Neuronal stem cell (in vitro differentiated cells): ENCODE results near the gene THBS3.

ENCODE experiments used
- DNase-seq: peaks from one replicate; pipeline ENCODE4 v3.0.0-alpha.2; 2013; ENCODE audit warnings: low spot score
- H2AFZ ChIP-seq: one replicate; pipeline ENCODE4 v1.6.1; 2013; ENCODE audit warnings: mild to moderate bottlenecking, low read length, inconsistent platforms
- H2AK5ac ChIP-seq: 2 replicates; pipeline ENCODE4 v1.6.1; 2013; ENCODE audit warnings: low read depth, mild to moderate bottlenecking, inconsistent platforms, low read length, moderate library complexity, mixed read lengths
- H2BK120ac ChIP-seq: 2 replicates; pipeline ENCODE4 v1.6.1; 2013; ENCODE audit warnings: low read depth, mild to moderate bottlenecking, inconsistent platforms, low read length, moderate library complexity, mixed read lengths
- H2BK12ac ChIP-seq: one replicate; pipeline ENCODE4 v1.6.1; 2013; ENCODE audit warnings: low read length, inconsistent platforms
- H2BK15ac ChIP-seq: 2 replicates; pipeline ENCODE4 v1.6.1; 2013; ENCODE audit warnings: mild to moderate bottlenecking, low read length, inconsistent platforms, mixed read lengths
- H2BK5ac ChIP-seq: one replicate; pipeline ENCODE4 v1.6.1; 2013; ENCODE audit warnings: inconsistent platforms, mild to moderate bottlenecking, low read length, moderate library complexity
- H3K14ac ChIP-seq: one replicate; pipeline ENCODE4 v1.6.1; 2013; ENCODE audit warnings: low read length, inconsistent platforms
- H3K18ac ChIP-seq: 2 replicates; pipeline ENCODE4 v1.6.1; 2013; ENCODE audit warnings: low read length, inconsistent platforms
- H3K23ac ChIP-seq: 2 replicates; pipeline ENCODE4 v1.6.1; 2013; ENCODE audit warnings: low read depth, mild to moderate bottlenecking, mixed read lengths, low read length, inconsistent platforms; ENCODE audit not compliant: poor library complexity
- H3K27ac ChIP-seq: replicated peaks from 3 replicates; pipeline ENCODE4 v1.5.1; 2013; ENCODE audit warnings: low read length, inconsistent platforms
- H3K27me3 ChIP-seq, 3 experiments: 2 replicates each; pipeline ENCODE4 v1.6.1; 2013; ENCODE audit warnings: low read length in 3 of 3, mild to moderate bottlenecking in 2 of 3, inconsistent platforms in 1 of 3, low read depth in 1 of 3, mixed read lengths in 1 of 3, moderate library complexity in 1 of 3; ENCODE audit not compliant: control insufficient read depth in 3 of 3, insufficient read depth in 3 of 3
- H3K36me3 ChIP-seq, 2 donors: replicated peaks in 1 of 2; 2 replicates each; pipeline ENCODE4 v1.6.1; 2013; ENCODE audit warnings: low read length in 2 of 2; ENCODE audit not compliant: control insufficient read depth in 2 of 2, insufficient read depth in 2 of 2
- H3K4ac ChIP-seq: 2 replicates; pipeline ENCODE4 v1.6.1; 2013; ENCODE audit warnings: inconsistent platforms, mild to moderate bottlenecking, low read length, moderate library complexity
- H3K4me1 ChIP-seq, 2 donors: 1 replicate in 1 of 2; 2 replicates in 1 of 2; pipeline ENCODE4 v1.6.1; 2013; ENCODE audit warnings: low read length in 2 of 2, low read depth in 1 of 2; ENCODE audit not compliant: control insufficient read depth in 2 of 2, insufficient read depth in 1 of 2
- H3K4me2 ChIP-seq: one replicate; pipeline ENCODE4 v1.6.1; 2013; ENCODE audit warnings: mild to moderate bottlenecking, low read length, inconsistent platforms; ENCODE audit not compliant: insufficient read depth, poor library complexity, severe bottlenecking
- H3K4me3 ChIP-seq, 2 donors: 2 replicates each; pipeline ENCODE4 v1.5.1; 2013; ENCODE audit warnings: low read length in 2 of 2, mild to moderate bottlenecking in 2 of 2, inconsistent platforms in 1 of 2, moderate library complexity in 1 of 2
- H3K79me1 ChIP-seq: one replicate; pipeline ENCODE4 v1.6.1; 2013; ENCODE audit warnings: low read depth, mild to moderate bottlenecking, inconsistent platforms, low read length, moderate library complexity
- H3K9ac ChIP-seq: one replicate; pipeline ENCODE4 v1.6.1; 2013; ENCODE audit warnings: mild to moderate bottlenecking, low read depth, low read length, inconsistent platforms; ENCODE audit not compliant: poor library complexity
- H3K9me3 ChIP-seq, 2 donors: replicated peaks in 1 of 2; 2 replicates each; pipeline versions ENCODE3 to v1.6.1; 2013; ENCODE audit warnings: low read length in 2 of 2, mild to moderate bottlenecking in 2 of 2, inconsistent platforms in 1 of 2, low read depth in 1 of 2, mixed read lengths in 1 of 2, moderate library complexity in 1 of 2; ENCODE audit not compliant: control insufficient read depth in 2 of 2, insufficient read depth in 1 of 2
- H4K8ac ChIP-seq: one replicate; pipeline ENCODE4 v1.6.1; 2013; ENCODE audit warnings: low read depth, mild to moderate bottlenecking, inconsistent platforms, low read length, moderate library complexity
- H4K91ac ChIP-seq: one replicate; pipeline ENCODE4 v1.6.1; 2013; ENCODE audit warnings: low read length, low read depth, mild to moderate bottlenecking, inconsistent platforms; ENCODE audit not compliant: poor library complexity
- whole genome bisulfite sequencing, 2 donors: extraction: QIAGEN DNeasy Blood & Tissue Kit; methylation state at CpG; one replicate each; pipeline ENCODE4 v1.1.7; 2013; ENCODE audit warnings: missing lambda C conversion rate in 2 of 2, mixed read lengths in 1 of 2; ENCODE audit not compliant: insufficient read length in 2 of 2, insufficient replicate concordance in 1 of 2; ENCODE audit errors: extremely low coverage in 2 of 2; 5-methylcytosine and 5-hydroxymethylcytosine counted together

Gene THBS3

DNA sequence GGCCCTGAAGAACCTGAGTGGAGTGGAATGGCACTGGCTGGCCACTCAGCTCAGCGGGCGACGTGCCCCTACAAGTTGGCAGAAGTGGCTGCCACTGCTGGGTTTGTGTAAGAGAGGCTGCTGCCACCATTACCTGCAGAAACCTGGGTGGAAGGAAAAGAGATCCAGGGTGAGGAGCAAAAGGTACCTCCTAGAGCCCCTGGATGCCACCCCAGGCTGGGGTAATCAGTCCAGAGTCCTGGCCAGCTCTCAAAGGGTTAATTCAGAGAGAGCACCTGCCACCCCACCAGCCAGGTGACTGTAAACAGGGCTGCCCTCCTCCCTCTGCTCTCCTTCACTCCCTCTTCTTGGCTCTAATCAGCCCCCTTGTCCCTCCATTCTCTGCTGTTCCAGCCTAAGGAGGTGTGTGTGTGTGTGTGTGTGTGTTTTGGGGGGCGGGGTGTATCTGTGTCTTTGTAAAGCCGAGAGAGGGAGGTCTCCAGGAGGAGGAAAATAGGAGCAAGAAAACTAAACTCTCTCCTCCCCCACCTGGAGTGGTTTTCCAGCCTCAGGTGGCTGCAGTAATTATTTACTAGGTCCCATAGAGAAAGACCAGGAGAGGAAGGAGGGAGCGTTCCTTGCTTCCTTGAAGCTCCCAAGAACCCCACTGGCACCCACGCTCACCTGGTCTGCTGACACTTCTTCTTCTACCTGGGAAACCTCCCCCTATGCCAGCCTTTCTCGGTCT lies 21.5 kb downstream of the THBS3 start:
- H3K4me3 ChIP-seq = no peak overlapping the region
- WGBS, 2 donors = no CpG with 5 or more reads among the region's 8 CpGs
- no peak overlapping the region for H2BK5ac ChIP-seq
- no peak overlapping the region for H3K14ac ChIP-seq
- peaks cover 5 to 14% of the 10 kb centered on the region in 2 donors for H3K36me3 ChIP-seq
- no peaks in the 10 kb centered on the region for H3K27me3 ChIP-seq
- peak overlapping the region; percentile 81 for H2BK15ac ChIP-seq
- H3K4me1 ChIP-seq = peaks cover 0 to 2% of the 10 kb centered on the region in 2 donors
- no peak overlapping the region for H3K9ac ChIP-seq
- no peaks in the 10 kb centered on the region for H3K9me3 ChIP-seq
- H3K27ac ChIP-seq = no peak overlapping the region
- H3K4me2 ChIP-seq = peak overlapping the region; percentile 14
- H3K23ac ChIP-seq = no peak overlapping the region
- peak overlapping the region; percentile 3 for H2BK120ac ChIP-seq
- no peak overlapping the region for H3K4ac ChIP-seq
- peak overlapping the region; percentile 92 for H2AK5ac ChIP-seq
- DNase-seq = no peak
- no peak overlapping the region for H4K91ac ChIP-seq
- no peak overlapping the region for H4K8ac ChIP-seq
- peak overlapping the region; percentile 57 for H3K18ac ChIP-seq
- no peak overlapping the region for H2AFZ ChIP-seq
- H3K79me1 ChIP-seq = peaks cover 3% of the 10 kb centered on the region
- H2BK12ac ChIP-seq = no peak overlapping the region

GRCh38 chr1:155185783-155186066 lies 22.0 kb downstream of the THBS3 start:
- Histone ChIP-seq H3K4me2 (no peak overlapping the region), H3K27ac (no peak overlapping the region), H3K4me1 (peaks cover 0 to 2% of the 10 kb centered on the region in 2 donors), H3K14ac (no peak overlapping the region), H2BK15ac (peak overlapping the region; percentile 67), H3K23ac (no peak overlapping the region), H3K36me3 (peaks cover 5 to 14% of the 10 kb centered on the region in 2 donors), H3K4me3 (no peak overlapping the region), H3K4ac (no peak overlapping the region), H3K9ac (no peak overlapping the region), H2BK12ac (no peak overlapping the region), H3K9me3 (no peaks in the 10 kb centered on the region), H4K8ac (no peak overlapping the region), H2AK5ac (peak overlapping the region; percentile 81), H4K91ac (no peak overlapping the region), H2BK5ac (no peak overlapping the region), H3K18ac (no peak overlapping the region), H2AFZ (no peak overlapping the region), H2BK120ac (no peak overlapping the region), H3K27me3 (no peaks in the 10 kb centered on the region), H3K79me1 (peaks cover 3% of the 10 kb centered on the region)
- WGBS, 2 donors = no CpG with 5 or more reads among the region's 6 CpGs
- no peak for DNase-seq

- no peak overlapping the region for H3K18ac ChIP-seq
- H2BK120ac ChIP-seq = no peak overlapping the region
- H3K4me3 ChIP-seq = no peak overlapping the region
- no peaks in the 10 kb centered on the region for H3K9me3 ChIP-seq
- H3K4ac ChIP-seq = no peak overlapping the region
- no peak overlapping the region for H3K27ac ChIP-seq
- H4K91ac ChIP-seq = no peak overlapping the region
- no peak for DNase-seq
- peaks cover 5 to 14% of the 10 kb centered on the region in 2 donors for H3K36me3 ChIP-seq
- no peak overlapping the region for H4K8ac ChIP-seq
- H3K14ac ChIP-seq = peak overlapping the region; percentile 38
- H2BK12ac ChIP-seq = peak overlapping the region; percentile 58
- no CpG with 5 or more reads among the region's 21 CpGs for WGBS, 2 donors
- H3K79me1 ChIP-seq = peaks cover 3% of the 10 kb centered on the region
- no peaks in the 10 kb centered on the region for H3K27me3 ChIP-seq
- H3K23ac ChIP-seq = peak overlapping the region; percentile 34
- H3K4me1 ChIP-seq = peaks cover 0 to 2% of the 10 kb centered on the region in 2 donors
- H2AFZ ChIP-seq = no peak overlapping the region
- peak overlapping the region; percentile 81 for H2AK5ac ChIP-seq
- H3K4me2 ChIP-seq = no peak overlapping the region
- H2BK15ac ChIP-seq = no peak overlapping the region
- peak overlapping the region; percentile 81 for H3K9ac ChIP-seq
- H2BK5ac ChIP-seq = no peak overlapping the region
Measured at GRCh38 chr1:155184835-155185782, 22.6 kb downstream of the THBS3 start.

DNA sequence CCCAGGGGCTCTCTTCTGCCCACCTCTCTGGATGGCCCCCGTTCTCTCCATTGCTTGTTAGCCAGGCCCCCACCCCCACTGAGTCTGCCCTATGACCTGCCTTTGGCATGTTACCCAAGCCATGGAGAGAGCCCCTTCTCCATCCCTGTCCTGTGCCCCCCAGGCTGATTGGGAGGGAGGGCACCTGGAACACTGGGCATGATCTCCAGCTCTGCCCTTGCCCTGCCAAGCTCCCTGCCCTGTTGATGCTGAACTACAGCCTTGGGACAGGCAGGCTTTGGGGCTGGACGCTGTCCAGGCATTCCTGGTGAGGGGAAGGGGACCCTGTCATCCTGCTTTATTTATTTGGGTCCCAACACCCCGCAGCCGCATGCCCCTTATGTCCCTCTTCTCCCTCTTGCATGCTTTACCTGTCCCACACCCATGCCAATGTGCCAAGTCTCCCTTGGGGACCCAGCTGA lies 23.3 kb downstream of the THBS3 start:
- Histone ChIP-seq H2BK12ac (no peak overlapping the region), H3K36me3 (peaks cover 12 to 21% of the 10 kb centered on the region in 2 donors), H3K4ac (no peak overlapping the region), H3K14ac (peak overlapping the region; percentile 56), H4K91ac (no peak overlapping the region), H3K79me1 (peaks cover 6% of the 10 kb centered on the region), H2AK5ac (no peak overlapping the region), H3K18ac (peak overlapping the region; percentile 28), H3K9me3 (no peaks in the 10 kb centered on the region), H2BK120ac (no peak overlapping the region), H3K9ac (peak overlapping the region; percentile 81), H3K4me1 (peaks cover 0 to 2% of the 10 kb centered on the region in 2 donors), H3K27ac (no peak overlapping the region), H2AFZ (no peak overlapping the region), H4K8ac (no peak overlapping the region), H3K4me2 (no peak overlapping the region), H2BK15ac (no peak overlapping the region), H3K4me3 (no peak overlapping the region), H3K27me3 (no peaks in the 10 kb centered on the region), H2BK5ac (no peak overlapping the region), H3K23ac (peak overlapping the region; percentile 89)
- no CpG with 5 or more reads among the region's 4 CpGs for WGBS, 2 donors
- no peak for DNase-seq
